ENCODE measurements around the gene C2CD2L. TPM values are rescaled to one million over a fixed set of nuclear protein-coding genes. Genes with fewer than 3 reads are reported as not detected.

Gene C2CD2L
- total and polyA plus RNA-seq, 2 of the 4 experiments (the other 2 are of a cell fraction): 2.2 to 8.7 TPM

DNA sequence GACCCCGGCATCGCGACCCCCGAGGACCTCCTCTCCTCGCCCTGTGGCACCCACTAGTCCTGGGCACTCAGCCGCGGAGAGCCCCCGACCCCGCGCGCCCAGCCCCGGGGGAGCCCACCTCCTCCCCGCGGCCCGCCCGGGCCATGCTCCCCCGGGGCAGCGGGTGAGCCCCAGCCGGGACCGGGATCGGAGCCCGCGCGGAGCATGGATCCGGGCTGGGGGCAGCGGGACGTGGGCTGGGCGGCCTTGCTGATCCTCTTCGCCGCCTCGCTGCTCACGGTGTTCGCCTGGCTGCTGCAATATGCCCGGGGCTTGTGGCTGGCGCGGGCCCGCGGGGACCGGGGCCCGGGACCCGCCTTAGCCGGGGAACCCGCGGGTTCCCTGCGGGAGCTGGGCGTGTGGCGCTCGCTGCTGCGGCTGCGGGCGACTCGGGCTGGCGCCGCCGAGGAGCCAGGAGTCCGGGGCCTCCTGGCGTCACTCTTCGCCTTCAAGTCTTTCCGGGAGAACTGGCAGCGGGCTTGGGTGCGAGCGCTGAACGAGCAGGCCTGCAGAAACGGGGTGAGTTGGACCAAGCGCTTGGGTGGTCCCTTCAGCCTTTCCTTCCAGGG, 498 bp downstream of the C2CD2L start:
- Histone ChIP-seq H3K4ac (ENCODE audit: low read depth, low read length) (peak overlapping the region; percentile 19; the same call in 1 of the 2 replicates), H3K79me1 (ENCODE audit: low read depth in 1 of 2, low read length in 2 of 2) (peaks cover 21 to 57% of the 10 kb centered on the region in 2 experiments), H3K14ac (replicated peaks; ENCODE audit: low read depth, low read length) (no peak overlapping the region), H3K9me3 (ENCODE audit: control insufficient read depth, insufficient read depth, low read length) (no peaks in the 10 kb centered on the region), H2BK120ac (ENCODE audit: low read depth, low read length) (no peak overlapping the region), H3K9me1 (ENCODE audit: insufficient read depth, low read length) (peaks cover 23% of the 10 kb centered on the region), H3K4me3 (ENCODE audit: insufficient read depth, low read depth, low read length) (peak overlapping the region; percentile 45), H2AFZ (replicated peaks; ENCODE audit: low read length, poor library complexity) (peak overlapping the region; percentile 91), H3K9ac (ENCODE audit: low read depth, low read length) (peak overlapping the region; percentile 81), H2AK9ac (replicated peaks; ENCODE audit: low read depth, low read length, poor library complexity) (peak overlapping the region; percentile 91), H4K20me1 (ENCODE audit: insufficient read depth, low read length) (peaks cover 4% of the 10 kb centered on the region; the same call in 1 of the 2 replicates), H4K91ac (ENCODE audit: insufficient read depth, low read depth, low read length) (no peak overlapping the region), H3K27ac (ENCODE audit: insufficient read depth, low read length) (peak overlapping the region; percentile 36; the same call in 1 of the 2 replicates), H3K56ac (ENCODE audit: extremely low read depth, insufficient read depth, low read length) (no peak overlapping the region), H2AK5ac (ENCODE audit: low read depth, low read length) (peak overlapping the region; percentile 17; the same call in 1 of the 2 replicates), H3K23ac (ENCODE audit: low read depth, low read length) (peak overlapping the region; percentile 10), H2BK5ac (ENCODE audit: low read depth, low read length, poor library complexity, severe bottlenecking) (no peak overlapping the region), H4K5ac (ENCODE audit: low read depth, low read length) (no peak overlapping the region), H3K18ac (ENCODE audit: low read depth, low read length) (no peak overlapping the region), H3K36me3 (ENCODE audit: control insufficient read depth, insufficient read depth, low read length) (peaks cover 15% of the 10 kb centered on the region), H3K27me3 (ENCODE audit: control insufficient read depth, insufficient read depth, low read length) (no peaks in the 10 kb centered on the region), H3K4me2 (ENCODE audit: low read depth, low read length) (peak overlapping the region; percentile 95), H4K8ac (ENCODE audit: low read depth in 2 of 2, low read length in 2 of 2) (peak overlapping the region in 1 of 2 experiments; percentile 18; a peak in 1 of 4 replicates), H2BK20ac (ENCODE audit: low read depth, low read length) (no peak overlapping the region), H3K4me1 (ENCODE audit: control insufficient read depth, insufficient read depth, low read length) (peaks cover 9% of the 10 kb centered on the region), H2BK15ac (ENCODE audit: low read depth, low read length) (no peak overlapping the region)
- ChIA-PET POLR2A (ENCODE audit: unreplicated experiment) (no interaction called here), CTCF (no interaction called here)
- TF ChIP-seq RCOR1 (IDR thresholded peaks at IDR 0.05; ENCODE audit: insufficient replicate concordance, low read length) (no peak), FOS (IDR thresholded peaks at IDR 0.05; ENCODE audit: low read depth, low read length) (no peak), NFE2L2 (IDR thresholded peaks at IDR 0.05; ENCODE audit: low read depth, low read length) (no peak), MAZ (IDR thresholded peaks at IDR 0.05; ENCODE audit: borderline replicate concordance, low read depth, low read length) (no peak), MAFK (IDR thresholded peaks at IDR 0.05; ENCODE audit: low read depth, low read length) (no peak), CEBPB (IDR thresholded peaks at IDR 0.05; ENCODE audit: low read depth, low read length) (no peak), SMC3 (IDR thresholded peaks at IDR 0.05; ENCODE audit: low read depth, low read length) (no peak)
- BruUV-seq (replicated peaks): no TSS peak
- DNase-seq (no peak), ATAC-seq (ENCODE audit: low read depth) (peak; percentile 38)
- 0% methylated on average over 17 of the region's 65 CpGs; no CpG with 5 or more reads in 1 of the 2 experiments for WGBS, 2 experiments (ENCODE audit: extremely low coverage in 2 of 2, insufficient read length in 1 of 2)
- in situ Hi-C loops (cut with MboI; ENCODE audit: low sequenced_read_pairs) (no loop called here), dilution Hi-C loops (cut with HindIII; ENCODE audit: low sequenced_read_pairs, unreplicated experiment) (no loop called here), intact Hi-C loops (cut with micrococcal nuclease) (loop anchor here (10.0 kb wide), 1 partner anchor 367 kb away; no protein-coding TSS in a partner anchor)
